Measurements from ENCODE around the gene HABP2. TPM values are rescaled to one million over a fixed set of nuclear protein-coding genes. Genes with fewer than 3 reads are reported as not detected.

Gene HABP2
- polyA plus RNA-seq, 1 of the 3 experiments (the other 2 are of a cell fraction), result not detected

DNA sequence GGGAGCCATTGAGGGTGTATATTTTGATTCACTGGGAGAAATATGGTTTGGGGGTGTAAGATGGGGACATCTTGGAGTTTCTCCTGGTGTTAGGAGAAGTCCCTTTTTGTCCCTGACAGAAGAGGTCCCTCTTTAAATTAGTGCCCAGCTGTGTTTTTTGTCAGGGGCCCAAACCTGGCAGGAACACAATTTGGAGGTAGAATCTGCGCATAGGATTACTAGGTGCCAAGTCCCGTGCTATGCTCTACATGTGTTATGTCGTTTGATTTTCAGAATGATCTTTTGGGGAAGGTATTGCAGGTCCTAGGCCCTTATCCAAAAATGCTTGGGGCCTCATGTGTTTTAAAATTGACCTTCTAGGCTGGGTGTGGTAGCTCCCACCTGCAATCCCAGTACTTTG is 36.8 kb upstream of the HABP2 start (continued):
- no peak for TF ChIP-seq GATA2 (CRISPR knock-in tag; IDR thresholded peaks at IDR 0.05)

DNA sequence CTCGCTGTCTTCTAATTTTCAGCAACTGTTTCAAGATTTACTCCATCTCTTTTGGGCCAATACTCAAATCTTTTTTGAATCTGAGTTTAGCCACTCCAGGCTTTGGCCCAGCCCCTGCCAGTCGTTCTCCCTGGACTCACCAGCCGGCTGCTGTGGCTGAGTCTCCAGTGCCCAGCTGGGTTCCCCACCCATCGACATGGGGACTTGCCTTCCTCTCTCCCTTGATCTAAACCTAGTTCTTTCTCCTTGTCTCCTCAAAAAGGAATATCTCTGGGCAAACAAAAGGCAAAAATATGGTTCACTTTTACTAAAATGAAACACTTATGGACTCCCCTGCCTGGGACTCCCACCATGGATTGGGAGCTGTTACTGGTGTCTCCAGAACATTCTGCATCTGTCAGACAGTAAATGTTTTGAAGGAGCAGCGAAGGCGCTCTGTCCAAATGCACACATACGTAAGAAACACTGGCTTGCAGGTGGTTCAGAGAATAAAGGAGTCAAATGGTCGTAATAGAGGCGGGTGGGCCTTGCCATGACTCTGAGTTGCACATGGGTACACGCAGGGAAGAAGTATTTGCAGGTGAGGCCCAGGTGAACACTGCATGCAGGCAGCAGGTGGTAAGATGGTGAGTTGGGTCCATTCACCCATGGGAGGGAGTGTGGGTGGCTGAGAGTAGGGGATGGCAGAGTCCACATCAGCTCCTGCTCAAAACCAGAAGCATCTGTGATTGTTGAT is 35.5 kb upstream of the HABP2 start:
- CTCF ChIA-PET, result interaction anchor here (0.9 to 1.2 kb wide), 2 partner anchors 21 to 46 kb away, joined by 3 read pairs; no protein-coding TSS in a partner anchor

More for the DNA sequence above, 35.5 kb upstream of the HABP2 start:
- DNase-seq, result no peak
- Histone ChIP-seq H4K20me1 (ENCODE audit: insufficient read depth) (no peaks in the 10 kb centered on the region), H2AFZ (ENCODE audit: low read depth) (no peak overlapping the region), H3K9me3 (no peaks in the 10 kb centered on the region), H3K4me1 (ENCODE audit: control insufficient read depth in 1 of 2, insufficient read depth in 2 of 2, low read depth in 1 of 2, low read length in 1 of 2) (peaks cover 0 to 9% of the 10 kb centered on the region in 2 experiments; a peak in 2 of 4 replicates), H3K4me2 (no peak overlapping the region), H3F3A (replicated peaks; ENCODE audit: insufficient read depth) (no peaks in the 10 kb centered on the region), H3K79me2 (ENCODE audit: insufficient read depth) (no peaks in the 10 kb centered on the region), H3K27me3 (ENCODE audit: insufficient read depth) (no peaks in the 10 kb centered on the region), H3K36me3 (replicated peaks in 1 of 2; ENCODE audit: control insufficient read depth in 1 of 2, insufficient read depth in 2 of 2, low read length in 1 of 2) (no peaks in the 10 kb centered on the region), H3K9me2 (no peaks in the 10 kb centered on the region), H3K9ac (no peak overlapping the region), H3K4me3 (ENCODE audit: low read depth in 2 of 2, low read length in 1 of 2) (no peak overlapping the region), H3K27ac (ENCODE audit: low read depth in 2 of 2, low read length in 1 of 2) (no peak overlapping the region)
- TF ChIP-seq, protein P1, sequence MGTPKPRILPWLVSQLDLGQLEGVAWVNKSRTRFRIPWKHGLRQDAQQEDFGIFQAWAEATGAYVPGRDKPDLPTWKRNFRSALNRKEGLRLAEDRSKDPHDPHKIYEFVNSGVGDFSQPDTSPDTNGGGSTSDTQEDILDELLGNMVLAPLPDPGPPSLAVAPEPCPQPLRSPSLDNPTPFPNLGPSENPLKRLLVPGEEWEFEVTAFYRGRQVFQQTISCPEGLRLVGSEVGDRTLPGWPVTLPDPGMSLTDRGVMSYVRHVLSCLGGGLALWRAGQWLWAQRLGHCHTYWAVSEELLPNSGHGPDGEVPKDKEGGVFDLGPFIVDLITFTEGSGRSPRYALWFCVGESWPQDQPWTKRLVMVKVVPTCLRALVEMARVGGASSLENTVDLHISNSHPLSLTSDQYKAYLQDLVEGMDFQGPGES (IDR thresholded peaks at IDR 0.05; ENCODE audit: low read depth, low read length), result no peak
- TF ChIP-seq, protein P2, sequence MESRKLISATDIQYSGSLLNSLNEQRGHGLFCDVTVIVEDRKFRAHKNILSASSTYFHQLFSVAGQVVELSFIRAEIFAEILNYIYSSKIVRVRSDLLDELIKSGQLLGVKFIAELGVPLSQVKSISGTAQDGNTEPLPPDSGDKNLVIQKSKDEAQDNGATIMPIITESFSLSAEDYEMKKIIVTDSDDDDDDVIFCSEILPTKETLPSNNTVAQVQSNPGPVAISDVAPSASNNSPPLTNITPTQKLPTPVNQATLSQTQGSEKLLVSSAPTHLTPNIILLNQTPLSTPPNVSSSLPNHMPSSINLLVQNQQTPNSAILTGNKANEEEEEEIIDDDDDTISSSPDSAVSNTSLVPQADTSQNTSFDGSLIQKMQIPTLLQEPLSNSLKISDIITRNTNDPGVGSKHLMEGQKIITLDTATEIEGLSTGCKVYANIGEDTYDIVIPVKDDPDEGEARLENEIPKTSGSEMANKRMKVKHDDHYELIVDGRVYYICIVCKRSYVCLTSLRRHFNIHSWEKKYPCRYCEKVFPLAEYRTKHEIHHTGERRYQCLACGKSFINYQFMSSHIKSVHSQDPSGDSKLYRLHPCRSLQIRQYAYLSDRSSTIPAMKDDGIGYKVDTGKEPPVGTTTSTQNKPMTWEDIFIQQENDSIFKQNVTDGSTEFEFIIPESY (IDR thresholded peaks at IDR 0.05; ENCODE audit: borderline replicate concordance, low read depth), result no peak
- TF ChIP-seq MXI1 (IDR thresholded peaks at IDR 0.05; ENCODE audit: low read depth, low read length) (no peak), RFX5 (IDR thresholded peaks at IDR 0.05; ENCODE audit: low read length) (no peak), TCF12 (IDR thresholded peaks at IDR 0.05) (no peak), POLR2AphosphoS5 (IDR thresholded peaks at IDR 0.05; ENCODE audit: low read depth, low read length) (no peak), TAF1 (IDR thresholded peaks at IDR 0.05; ENCODE audit: borderline replicate concordance, low read depth, low read length) (no peak), SMC3 (IDR thresholded peaks at IDR 0.05; ENCODE audit: low read depth, low read length) (no peak), FOSL2 (IDR thresholded peaks at IDR 0.05; ENCODE audit: borderline replicate concordance, low read depth) (no peak), FOXJ3 (CRISPR knock-in tag; IDR thresholded peaks at IDR 0.05) (no peak), ELF1 (IDR thresholded peaks at IDR 0.05) (no peak), NFIC (IDR thresholded peaks at IDR 0.05; ENCODE audit: borderline replicate concordance) (no peak), GABPA (IDR thresholded peaks at IDR 0.05; ENCODE audit: low read depth) (no peak), RAD21 (IDR thresholded peaks at IDR 0.05; ENCODE audit: low read length) (no peak), GATA2 (CRISPR knock-in tag; IDR thresholded peaks at IDR 0.05) (no peak), RXRA (IDR thresholded peaks at IDR 0.05; ENCODE audit: borderline replicate concordance, low read depth) (no peak), MEF2A (IDR thresholded peaks at IDR 0.05; ENCODE audit: borderline replicate concordance, low read depth) (no peak)
- TF ChIP-seq, protein P3, sequence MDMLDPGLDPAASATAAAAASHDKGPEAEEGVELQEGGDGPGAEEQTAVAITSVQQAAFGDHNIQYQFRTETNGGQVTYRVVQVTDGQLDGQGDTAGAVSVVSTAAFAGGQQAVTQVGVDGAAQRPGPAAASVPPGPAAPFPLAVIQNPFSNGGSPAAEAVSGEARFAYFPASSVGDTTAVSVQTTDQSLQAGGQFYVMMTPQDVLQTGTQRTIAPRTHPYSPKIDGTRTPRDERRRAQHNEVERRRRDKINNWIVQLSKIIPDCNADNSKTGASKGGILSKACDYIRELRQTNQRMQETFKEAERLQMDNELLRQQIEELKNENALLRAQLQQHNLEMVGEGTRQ (IDR thresholded peaks at IDR 0.05; ENCODE audit: borderline replicate concordance, low read depth, low read length), result no peak
- WGBS (ENCODE audit: low lambda C conversion rate), result 79% methylated on average over 10 of the region's 10 CpGs
- POLR2A ChIA-PET, result no interaction called here

Data from SK-N-SH (cell line).